ENCODE results near the gene RNF126.

Gene RNF126

GRCh38 chr19:620166-620862 lies 42.7 kb downstream of the RNF126 start:
- DNase-seq (ENCODE audit: low read depth): no peak
- H3K4me3 ChIP-seq (ENCODE audit: low read depth, low read length): no peak overlapping the region
- TF ChIP-seq CTCF (IDR thresholded peaks at IDR 0.05; ENCODE audit: control insufficient read depth, extremely low read depth, insufficient read depth): no peak

- H3K4me3 ChIP-seq (ENCODE audit: low read depth, low read length): no peak overlapping the region
- no peak for TF ChIP-seq CTCF (IDR thresholded peaks at IDR 0.05; ENCODE audit: control insufficient read depth, extremely low read depth, insufficient read depth)
- DNase-seq (ENCODE audit: low read depth): no peak
These were observed 43.6 kb downstream of the RNF126 start for GRCh38 chr19:619286-620002.

GRCh38 chr19:618674-619285 lies 44.2 kb downstream of the RNF126 start:
- no peak for TF ChIP-seq CTCF (IDR thresholded peaks at IDR 0.05; ENCODE audit: control insufficient read depth, extremely low read depth, insufficient read depth)

GRCh38 chr19:618247-618619 lies 44.8 kb downstream of the RNF126 start:
- no peak for TF ChIP-seq CTCF (IDR thresholded peaks at IDR 0.05; ENCODE audit: control insufficient read depth, extremely low read depth, insufficient read depth)
- no peak for DNase-seq (ENCODE audit: low read depth)
- H3K4me3 ChIP-seq (ENCODE audit: low read depth, low read length): no peak overlapping the region

More at GRCh38 chr19:618674-619285, 44.2 kb downstream of the RNF126 start:
- no peak overlapping the region for H3K4me3 ChIP-seq (ENCODE audit: low read depth, low read length)
- no peak for DNase-seq (ENCODE audit: low read depth)

GRCh38 chr19:617551-618246 lies 45.3 kb downstream of the RNF126 start:
- DNase-seq (ENCODE audit: low read depth): no peak
- TF ChIP-seq CTCF (IDR thresholded peaks at IDR 0.05; ENCODE audit: control insufficient read depth, extremely low read depth, insufficient read depth): no peak
- no peak overlapping the region for H3K4me3 ChIP-seq (ENCODE audit: low read depth, low read length)

- TF ChIP-seq CTCF (IDR thresholded peaks at IDR 0.05; ENCODE audit: control insufficient read depth, extremely low read depth, insufficient read depth): no peak
- H3K4me3 ChIP-seq (ENCODE audit: low read depth, low read length): no peak overlapping the region
- no peak for DNase-seq (ENCODE audit: low read depth)
These were observed 46.1 kb downstream of the RNF126 start for GRCh38 chr19:616747-617526.

Data from LNCaP clone FGC (cell line).